SJSA1 (cell line): ENCODE results near the gene NDUFA9. TPM values are rescaled to one million over a fixed set of nuclear protein-coding genes. Genes with fewer than 3 reads are reported as not detected.

ENCODE experiments used
- DNase-seq, 2 experiments: peaks; one replicate each; pipeline ENCODE4 v3.0.0-alpha.2; 2015 to 2020; ENCODE audit warnings: low spot score in 2 of 2, low read depth in 1 of 2
- H3K27ac ChIP-seq: fragments of 250-450 bp; sonication (Bioruptor Pico); 2 replicates; pipeline ENCODE4 v1.5.1; 2020; ENCODE audit warnings: mild to moderate bottlenecking, moderate library complexity
- H3K27me3 ChIP-seq: fragments of 250-450 bp; sonication (Bioruptor Pico); replicated peaks from 2 replicates; pipeline ENCODE4 v1.5.1; 2020; ENCODE audit warnings: mild to moderate bottlenecking, moderate library complexity
- H3K36me3 ChIP-seq: fragments of 250-450 bp; sonication (Bioruptor Pico); 2 replicates; pipeline ENCODE4 v1.5.1; 2020; ENCODE audit warnings: mild to moderate bottlenecking
- H3K4me1 ChIP-seq: fragments of 250-450 bp; sonication (Bioruptor Pico); replicated peaks from 2 replicates; pipeline ENCODE4 v1.6.1; 2021; ENCODE audit warnings: mild to moderate bottlenecking
- H3K4me3 ChIP-seq: fragments of 250-450 bp; sonication (Bioruptor Pico); 2 replicates; pipeline ENCODE4 v1.5.1; 2020; ENCODE audit warnings: mild to moderate bottlenecking
- H3K9me3 ChIP-seq: fragments of 250-450 bp; sonication (Bioruptor Pico); replicated peaks from 2 replicates; pipeline ENCODE4 v1.5.1; 2020; ENCODE audit warnings: mild to moderate bottlenecking
- total RNA-seq: library from RNA; depleted of rRNA; stranded (reverse); fragments of >200 nt; shearing (Covaris generic); gene quantifications from 2 replicates; pipeline ENCODE4 v1.2.3, GENCODE V29; 2014; rRNA removed

Gene NDUFA9
- total RNA-seq, 1 experiment from 2014 or later = 129 TPM

DNA sequence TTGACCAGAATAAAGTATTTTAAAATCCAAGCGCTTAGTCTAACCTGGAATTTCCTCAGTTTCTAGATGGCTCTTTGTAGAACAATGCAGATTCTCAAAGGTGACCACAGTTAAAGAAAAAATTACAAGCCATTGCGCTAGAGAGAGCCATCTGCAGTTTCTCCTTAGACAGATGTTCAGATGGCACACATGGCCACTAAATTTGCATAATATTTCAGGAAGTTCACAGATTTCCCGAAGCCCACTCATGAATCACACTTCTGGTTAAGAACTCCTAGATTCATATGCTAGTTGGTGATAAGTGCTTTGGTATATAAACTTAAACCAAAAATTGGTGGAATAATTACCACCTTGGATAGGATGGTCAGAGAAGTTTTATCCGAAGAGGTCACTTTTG, 812 bp upstream of the NDUFA9 start:
- Histone ChIP-seq H3K27ac (no peak overlapping the region), H3K4me3 (peak overlapping the region; percentile 67), H3K9me3 (no peaks in the 10 kb centered on the region), H3K4me1 (peaks cover 16% of the 10 kb centered on the region), H3K27me3 (no peaks in the 10 kb centered on the region), H3K36me3 (peaks cover 4% of the 10 kb centered on the region; the same call in 1 of the 2 replicates)
- DNase-seq = no peak

- Histone ChIP-seq H3K27ac (peak overlapping the region; percentile 52), H3K27me3 (no peaks in the 10 kb centered on the region), H3K36me3 (peaks cover 9% of the 10 kb centered on the region), H3K9me3 (no peaks in the 10 kb centered on the region), H3K4me3 (peak overlapping the region; percentile 67), H3K4me1 (peaks cover 16% of the 10 kb centered on the region)
- no peak for DNase-seq
Measured at GRCh38 chr12:4649358-4649661, 396 bp downstream of the NDUFA9 start.

- peaks cover 12% of the 10 kb centered on the region for H3K4me1 ChIP-seq
- no peak overlapping the region for H3K27ac ChIP-seq
- no peaks in the 10 kb centered on the region for H3K9me3 ChIP-seq
- H3K27me3 ChIP-seq = no peaks in the 10 kb centered on the region
- peaks cover 47% of the 10 kb centered on the region for H3K36me3 ChIP-seq
- no peak for DNase-seq
- H3K4me3 ChIP-seq = no peak overlapping the region
Measured at GRCh38 chr12:4653257-4653656, 4.3 kb downstream of the NDUFA9 start.

DNA sequence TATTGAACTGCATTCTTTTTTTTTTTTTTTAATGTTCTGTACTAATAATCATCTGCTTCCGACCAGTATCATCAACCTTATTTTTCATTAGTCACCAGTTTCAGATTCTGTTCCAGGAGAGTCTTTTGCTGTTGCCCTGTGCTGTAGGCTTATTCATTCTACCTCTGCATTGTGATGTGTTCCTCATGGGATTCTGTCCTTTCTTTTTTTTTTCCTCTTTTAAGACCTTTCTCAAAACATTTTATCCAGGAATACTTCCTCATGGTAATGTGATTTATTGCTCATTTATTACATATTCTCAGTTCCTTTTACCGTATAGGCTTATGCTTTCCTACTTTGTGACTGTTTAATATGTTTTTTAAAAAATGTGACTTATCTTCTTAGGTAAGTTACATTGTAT, 4.8 kb downstream of the NDUFA9 start:
- no peaks in the 10 kb centered on the region for H3K27me3 ChIP-seq
- H3K4me1 ChIP-seq = peaks cover 11% of the 10 kb centered on the region
- H3K9me3 ChIP-seq = no peaks in the 10 kb centered on the region
- H3K27ac ChIP-seq = no peak overlapping the region
- H3K4me3 ChIP-seq = no peak overlapping the region
- H3K36me3 ChIP-seq = peaks cover 51% of the 10 kb centered on the region
- DNase-seq = no peak

DNA sequence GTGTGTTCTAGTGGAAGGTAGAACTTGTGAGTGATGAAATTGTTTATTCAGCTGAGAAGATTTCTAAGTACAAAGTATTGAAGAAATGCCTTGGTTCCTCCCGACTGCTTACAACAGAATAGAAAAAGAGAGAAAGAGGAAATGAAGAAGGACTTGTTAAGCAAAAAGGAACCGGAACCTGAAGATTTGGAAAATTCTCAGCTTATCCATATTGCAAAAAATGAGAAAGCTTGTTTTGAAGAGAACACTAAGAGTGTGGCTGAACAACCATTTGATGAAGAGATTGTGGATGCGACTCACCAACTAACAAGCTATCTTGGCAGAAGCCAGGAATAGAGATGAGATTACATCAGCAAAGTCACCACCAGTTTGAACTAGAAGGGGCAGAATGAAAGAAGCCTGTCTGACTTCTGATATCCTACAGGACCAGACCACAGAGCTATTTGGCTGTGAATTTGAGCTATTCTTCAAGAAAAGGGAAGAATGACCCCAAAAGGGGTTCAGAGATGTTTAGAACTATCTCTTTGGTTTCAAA, 15.1 kb downstream of the NDUFA9 start:
- DNase-seq = peak in 1 of 2 experiments; percentile 14
- no peaks in the 10 kb centered on the region for H3K27me3 ChIP-seq
- H3K27ac ChIP-seq = peak overlapping the region; percentile 2; the same call in 1 of the 2 replicates
- H3K4me3 ChIP-seq = no peak overlapping the region
- peaks cover 10% of the 10 kb centered on the region for H3K4me1 ChIP-seq
- no peaks in the 10 kb centered on the region; the same call in 1 of the 2 replicates for H3K9me3 ChIP-seq
- H3K36me3 ChIP-seq = peaks cover 90% of the 10 kb centered on the region

DNA sequence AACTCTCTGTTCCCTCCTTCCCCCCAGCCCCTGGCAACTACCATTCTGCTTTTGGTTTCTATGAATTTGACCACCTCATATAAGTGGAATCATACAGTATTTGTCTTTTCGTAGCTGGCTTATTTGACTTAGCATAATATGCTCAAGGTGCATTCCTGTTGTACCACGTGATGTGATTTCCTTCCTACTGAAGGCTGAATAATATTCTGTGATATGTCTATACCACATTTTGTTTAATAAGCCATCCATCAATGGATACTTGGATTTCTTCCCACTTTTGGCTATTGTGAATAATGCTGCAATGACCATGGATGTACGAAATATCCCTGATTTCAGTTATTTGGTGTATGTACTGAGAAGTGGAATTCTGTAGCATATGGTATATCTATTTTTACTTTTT, 16.3 kb downstream of the NDUFA9 start:
- Histone ChIP-seq H3K9me3 (no peaks in the 10 kb centered on the region; the same call in 1 of the 2 replicates), H3K27me3 (no peaks in the 10 kb centered on the region), H3K4me1 (peaks cover 10% of the 10 kb centered on the region), H3K27ac (no peak overlapping the region), H3K4me3 (no peak overlapping the region), H3K36me3 (peaks cover 90% of the 10 kb centered on the region)
- DNase-seq = no peak

DNA sequence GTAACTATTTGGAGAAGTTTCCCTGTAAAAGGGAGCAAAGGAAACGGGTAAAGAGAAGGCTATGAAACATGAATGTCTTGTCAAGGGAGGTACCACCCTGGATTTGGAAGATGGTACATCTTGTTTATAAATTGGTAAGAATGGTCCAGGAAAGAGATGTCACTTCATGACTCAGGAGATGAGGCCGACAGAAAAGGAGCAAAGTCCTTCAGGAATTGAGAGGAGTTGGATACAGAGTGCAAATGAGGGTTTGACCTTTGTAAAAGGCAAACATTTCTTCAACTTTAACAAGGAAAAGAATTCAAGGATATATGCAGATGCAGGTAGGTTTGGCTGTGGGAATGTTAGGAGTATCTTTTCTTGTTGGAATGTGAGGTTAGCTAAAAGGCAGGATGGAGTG, 30.8 kb downstream of the NDUFA9 start:
- Histone ChIP-seq H3K27ac (no peak overlapping the region), H3K9me3 (no peaks in the 10 kb centered on the region), H3K4me3 (no peak overlapping the region), H3K4me1 (no peaks in the 10 kb centered on the region), H3K27me3 (no peaks in the 10 kb centered on the region), H3K36me3 (peaks cover 27% of the 10 kb centered on the region)
- no peak for DNase-seq

- H3K27ac ChIP-seq = no peak overlapping the region
- no peaks in the 10 kb centered on the region for H3K9me3 ChIP-seq
- H3K4me3 ChIP-seq = no peak overlapping the region
- DNase-seq = no peak
- H3K36me3 ChIP-seq = peaks cover 37% of the 10 kb centered on the region
- H3K27me3 ChIP-seq = no peaks in the 10 kb centered on the region
- H3K4me1 ChIP-seq = no peaks in the 10 kb centered on the region
Measured at GRCh38 chr12:4681732-4682131, 32.8 kb downstream of the NDUFA9 start.

DNA sequence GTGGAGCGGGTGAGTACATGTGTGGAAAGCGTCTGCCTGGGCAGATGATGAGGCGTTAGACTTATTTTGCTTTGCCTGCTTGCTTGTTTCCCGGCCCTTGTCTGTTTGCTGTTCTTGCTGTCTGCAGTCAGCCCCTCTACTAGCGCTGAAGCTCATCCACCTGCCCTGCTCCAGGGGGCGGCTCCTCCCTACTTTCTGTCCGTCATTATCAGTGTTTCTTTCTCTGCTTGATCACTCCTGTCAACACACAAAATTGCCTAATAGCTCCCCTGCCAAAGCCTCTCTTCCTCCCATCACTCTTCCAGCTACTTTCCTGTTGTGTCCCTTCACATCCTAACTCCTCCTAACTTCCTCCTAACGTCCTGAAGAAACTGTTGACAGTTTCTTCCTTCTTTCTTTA, 36.4 kb downstream of the NDUFA9 start:
- Histone ChIP-seq H3K36me3 (peaks cover 42% of the 10 kb centered on the region), H3K9me3 (no peaks in the 10 kb centered on the region), H3K27ac (no peak overlapping the region), H3K4me3 (no peak overlapping the region), H3K27me3 (no peaks in the 10 kb centered on the region), H3K4me1 (no peaks in the 10 kb centered on the region)
- DNase-seq = no peak

DNA sequence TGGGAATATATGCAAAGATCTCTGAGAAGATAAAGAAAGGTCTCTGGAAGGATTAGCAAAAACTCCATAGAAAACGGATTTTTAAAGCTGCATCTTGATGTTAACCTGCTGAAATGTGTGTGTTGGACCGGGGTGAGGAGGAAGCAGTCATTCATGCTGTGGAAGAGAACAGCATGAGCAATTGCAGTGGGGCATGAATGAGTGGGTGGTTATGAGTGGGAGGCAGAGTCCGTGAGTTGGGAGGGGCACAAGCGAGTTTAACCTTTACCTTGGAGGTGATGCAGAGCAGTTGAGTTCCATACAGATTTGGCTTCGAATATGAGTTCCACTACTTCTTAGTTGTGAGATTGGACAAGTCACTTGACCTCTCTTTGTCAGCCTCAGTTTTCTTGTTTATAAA, 41.8 kb downstream of the NDUFA9 start:
- Histone ChIP-seq H3K9me3 (no peaks in the 10 kb centered on the region), H3K4me1 (no peaks in the 10 kb centered on the region), H3K27ac (no peak overlapping the region), H3K4me3 (no peak overlapping the region), H3K27me3 (no peaks in the 10 kb centered on the region), H3K36me3 (peaks cover 20% of the 10 kb centered on the region)
- no peak for DNase-seq

Other genes with a start within 250 kb of the NDUFA9 start
- gene FGF6, start 203.3 kb upstream of the NDUFA9 start, total RNA-seq = not detected in 2 replicates
- gene RAD51AP1, start 110.2 kb upstream of the NDUFA9 start, total RNA-seq = 110 and 113 TPM in 2 replicates
- gene DYRK4, start 86.9 kb upstream of the NDUFA9 start, total RNA-seq = 26.8 and 58.8 TPM in 2 replicates
- 2.4 and 2.5 TPM in 2 replicates for gene AKAP3, start 63 bp upstream of the NDUFA9 start, total RNA-seq
- gene GALNT8, start 71.3 kb downstream of the NDUFA9 start, total RNA-seq = not detected in 2 replicates